ENCODE data around the gene MSI2.
A peak's percentile ranks its signal among the peaks of the same experiment; 100 is the strongest.

The MSI2 gene

GRCh38 chr17:57313097-57313835 lies 56.9 kb downstream of the MSI2 start:
- H3K9me3 ChIP-seq (ENCODE audit: control insufficient read depth, low read depth, low read length): no peaks in the 10 kb centered on the region
- H3K27ac ChIP-seq (ENCODE audit: low read length): peak overlapping the region; percentile 37
- H3K4me1 ChIP-seq (ENCODE audit: control insufficient read depth, low read depth, low read length): peaks cover 31% of the 10 kb centered on the region
- H3K27me3 ChIP-seq (ENCODE audit: control insufficient read depth, insufficient read depth, low read length): no peaks in the 10 kb centered on the region
- H3K36me3 ChIP-seq (ENCODE audit: control insufficient read depth, low read depth, low read length): no peaks in the 10 kb centered on the region
- no peak overlapping the region for H3K4me3 ChIP-seq (ENCODE audit: low read length)
- no peak overlapping the region for H3K9ac ChIP-seq (ENCODE audit: low read length)

- H3K36me3 ChIP-seq (ENCODE audit: control insufficient read depth, low read depth, low read length): no peaks in the 10 kb centered on the region
- no peak overlapping the region for H3K27ac ChIP-seq (ENCODE audit: low read length)
These were observed 59.0 kb downstream of the MSI2 start for GRCh38 chr17:57315061-57316015.

GRCh38 chr17:57316361-57316760 lies 60.0 kb downstream of the MSI2 start:
- Histone ChIP-seq H3K9ac (ENCODE audit: low read length) (no peak overlapping the region), H3K27me3 (ENCODE audit: control insufficient read depth, insufficient read depth, low read length) (no peaks in the 10 kb centered on the region), H3K4me1 (ENCODE audit: control insufficient read depth, low read depth, low read length) (peaks cover 28% of the 10 kb centered on the region), H3K4me3 (ENCODE audit: low read length) (no peak overlapping the region), H3K36me3 (ENCODE audit: control insufficient read depth, low read depth, low read length) (no peaks in the 10 kb centered on the region), H3K9me3 (ENCODE audit: control insufficient read depth, low read depth, low read length) (no peaks in the 10 kb centered on the region), H3K27ac (ENCODE audit: low read length) (no peak overlapping the region)

More at GRCh38 chr17:57315061-57316015, 59.0 kb downstream of the MSI2 start:
- Histone ChIP-seq H3K4me3 (ENCODE audit: low read length) (no peak overlapping the region), H3K9ac (ENCODE audit: low read length) (no peak overlapping the region), H3K4me1 (ENCODE audit: control insufficient read depth, low read depth, low read length) (peaks cover 31% of the 10 kb centered on the region), H3K27me3 (ENCODE audit: control insufficient read depth, insufficient read depth, low read length) (no peaks in the 10 kb centered on the region), H3K9me3 (ENCODE audit: control insufficient read depth, low read depth, low read length) (no peaks in the 10 kb centered on the region)

- no peak overlapping the region for H3K4me3 ChIP-seq (ENCODE audit: low read length)
- H3K9ac ChIP-seq (ENCODE audit: low read length): no peak overlapping the region
- no peak overlapping the region for H3K27ac ChIP-seq (ENCODE audit: low read length)
- H3K27me3 ChIP-seq (ENCODE audit: control insufficient read depth, insufficient read depth, low read length): no peaks in the 10 kb centered on the region
- H3K4me1 ChIP-seq (ENCODE audit: control insufficient read depth, low read depth, low read length): peaks cover 25% of the 10 kb centered on the region
- H3K9me3 ChIP-seq (ENCODE audit: control insufficient read depth, low read depth, low read length): no peaks in the 10 kb centered on the region
- no peaks in the 10 kb centered on the region for H3K36me3 ChIP-seq (ENCODE audit: control insufficient read depth, low read depth, low read length)
These were observed 60.8 kb downstream of the MSI2 start for GRCh38 chr17:57317079-57317478.

GRCh38 chr17:57318913-57319312 lies 62.6 kb downstream of the MSI2 start:
- no peaks in the 10 kb centered on the region for H3K36me3 ChIP-seq (ENCODE audit: control insufficient read depth, low read depth, low read length)
- no peak overlapping the region for H3K4me3 ChIP-seq (ENCODE audit: low read length)

GRCh38 chr17:57319806-57320205 lies 63.5 kb downstream of the MSI2 start:
- Histone ChIP-seq H3K36me3 (ENCODE audit: control insufficient read depth, low read depth, low read length) (peaks cover 2% of the 10 kb centered on the region), H3K9me3 (ENCODE audit: control insufficient read depth, low read depth, low read length) (no peaks in the 10 kb centered on the region), H3K4me1 (ENCODE audit: control insufficient read depth, low read depth, low read length) (peaks cover 8% of the 10 kb centered on the region), H3K9ac (ENCODE audit: low read length) (no peak overlapping the region), H3K27ac (ENCODE audit: low read length) (no peak overlapping the region), H3K27me3 (ENCODE audit: control insufficient read depth, insufficient read depth, low read length) (no peaks in the 10 kb centered on the region), H3K4me3 (ENCODE audit: low read length) (no peak overlapping the region)

More at GRCh38 chr17:57318913-57319312, 62.6 kb downstream of the MSI2 start:
- H3K9ac ChIP-seq (ENCODE audit: low read length): no peak overlapping the region
- peaks cover 13% of the 10 kb centered on the region for H3K4me1 ChIP-seq (ENCODE audit: control insufficient read depth, low read depth, low read length)
- no peaks in the 10 kb centered on the region for H3K9me3 ChIP-seq (ENCODE audit: control insufficient read depth, low read depth, low read length)
- H3K27ac ChIP-seq (ENCODE audit: low read length): no peak overlapping the region
- no peaks in the 10 kb centered on the region for H3K27me3 ChIP-seq (ENCODE audit: control insufficient read depth, insufficient read depth, low read length)

- Histone ChIP-seq H3K9me3 (ENCODE audit: control insufficient read depth, low read depth, low read length) (no peaks in the 10 kb centered on the region), H3K9ac (ENCODE audit: low read length) (no peak overlapping the region), H3K36me3 (ENCODE audit: control insufficient read depth, low read depth, low read length) (peaks cover 4% of the 10 kb centered on the region), H3K4me3 (ENCODE audit: low read length) (no peak overlapping the region), H3K4me1 (ENCODE audit: control insufficient read depth, low read depth, low read length) (no peaks in the 10 kb centered on the region), H3K27ac (ENCODE audit: low read length) (no peak overlapping the region), H3K27me3 (ENCODE audit: control insufficient read depth, insufficient read depth, low read length) (no peaks in the 10 kb centered on the region)
These were observed 67.1 kb downstream of the MSI2 start for GRCh38 chr17:57323391-57323790.

- Histone ChIP-seq H3K9ac (ENCODE audit: low read length) (no peak overlapping the region), H3K9me3 (ENCODE audit: control insufficient read depth, low read depth, low read length) (no peaks in the 10 kb centered on the region), H3K36me3 (ENCODE audit: control insufficient read depth, low read depth, low read length) (peaks cover 4% of the 10 kb centered on the region), H3K27me3 (ENCODE audit: control insufficient read depth, insufficient read depth, low read length) (no peaks in the 10 kb centered on the region), H3K27ac (ENCODE audit: low read length) (no peak overlapping the region), H3K4me1 (ENCODE audit: control insufficient read depth, low read depth, low read length) (no peaks in the 10 kb centered on the region), H3K4me3 (ENCODE audit: low read length) (no peak overlapping the region)
These were observed 67.7 kb downstream of the MSI2 start for GRCh38 chr17:57324060-57324459.

GRCh38 chr17:57324631-57325030 lies 68.3 kb downstream of the MSI2 start:
- Histone ChIP-seq H3K4me3 (ENCODE audit: low read length) (no peak overlapping the region), H3K36me3 (ENCODE audit: control insufficient read depth, low read depth, low read length) (peaks cover 4% of the 10 kb centered on the region), H3K9me3 (ENCODE audit: control insufficient read depth, low read depth, low read length) (no peaks in the 10 kb centered on the region), H3K4me1 (ENCODE audit: control insufficient read depth, low read depth, low read length) (no peaks in the 10 kb centered on the region), H3K27me3 (ENCODE audit: control insufficient read depth, insufficient read depth, low read length) (no peaks in the 10 kb centered on the region), H3K9ac (ENCODE audit: low read length) (no peak overlapping the region), H3K27ac (ENCODE audit: low read length) (no peak overlapping the region)

- Histone ChIP-seq H3K4me3 (ENCODE audit: low read length) (no peak overlapping the region), H3K9ac (ENCODE audit: low read length) (no peak overlapping the region), H3K27ac (ENCODE audit: low read length) (no peak overlapping the region), H3K4me1 (ENCODE audit: control insufficient read depth, low read depth, low read length) (no peaks in the 10 kb centered on the region), H3K9me3 (ENCODE audit: control insufficient read depth, low read depth, low read length) (no peaks in the 10 kb centered on the region), H3K27me3 (ENCODE audit: control insufficient read depth, insufficient read depth, low read length) (no peaks in the 10 kb centered on the region), H3K36me3 (ENCODE audit: control insufficient read depth, low read depth, low read length) (peaks cover 4% of the 10 kb centered on the region)
These were observed 70.0 kb downstream of the MSI2 start for GRCh38 chr17:57326336-57326735.

- H3K9ac ChIP-seq (ENCODE audit: low read length): no peak overlapping the region
- no peaks in the 10 kb centered on the region for H3K27me3 ChIP-seq (ENCODE audit: control insufficient read depth, insufficient read depth, low read length)
- no peak overlapping the region for H3K27ac ChIP-seq (ENCODE audit: low read length)
- H3K4me1 ChIP-seq (ENCODE audit: control insufficient read depth, low read depth, low read length): no peaks in the 10 kb centered on the region
- no peak overlapping the region for H3K4me3 ChIP-seq (ENCODE audit: low read length)
- H3K36me3 ChIP-seq (ENCODE audit: control insufficient read depth, low read depth, low read length): peaks cover 4% of the 10 kb centered on the region
- no peaks in the 10 kb centered on the region for H3K9me3 ChIP-seq (ENCODE audit: control insufficient read depth, low read depth, low read length)
These were observed 70.4 kb downstream of the MSI2 start for GRCh38 chr17:57326764-57327163.

Data from iPS-18a (cell line).